GM21717 (cell line): ENCODE results near the gene ATP10B.

Experiments
- ATAC-seq: cut with Tn5 transposase; IDR thresholded peaks from one replicate; pipeline ENCODE4 v1.9.1; 2021; ENCODE audit warnings: mild to moderate bottlenecking, moderate library complexity; ENCODE audit not compliant: unreplicated experiment

ATP10B gene

GRCh38 chr5:160573318-160573717, 278.7 kb downstream of the ATP10B start:
- ATAC-seq, result no peak

- ATAC-seq, result no peak
These were observed 284.8 kb downstream of the ATP10B start for GRCh38 chr5:160567031-160567705.

DNA sequence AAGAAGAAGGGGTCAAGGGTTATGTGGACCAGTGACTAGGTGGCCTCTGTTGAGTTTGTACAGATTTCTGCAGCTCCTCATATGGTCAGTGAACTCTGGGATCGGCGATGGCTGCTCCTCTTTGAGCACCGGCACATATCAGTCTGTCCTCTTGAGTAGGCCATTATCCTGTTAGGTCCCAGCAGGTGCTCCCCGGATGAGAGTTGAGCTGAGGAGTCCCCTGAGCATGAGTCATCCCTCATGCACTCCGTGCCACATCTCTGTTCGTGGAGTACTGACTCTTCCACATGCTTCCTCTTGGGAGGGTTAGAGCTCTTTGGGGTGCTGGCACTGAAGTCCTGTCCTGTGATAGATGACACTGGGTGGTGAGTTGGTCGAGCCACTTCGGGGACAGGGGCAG, 286.6 kb downstream of the ATP10B start:
- no peak for ATAC-seq

- no peak for ATAC-seq
These were observed 295.2 kb downstream of the ATP10B start for GRCh38 chr5:160556846-160557245.

GRCh38 chr5:160555971-160556631, 295.9 kb downstream of the ATP10B start:
- ATAC-seq, result no peak

DNA sequence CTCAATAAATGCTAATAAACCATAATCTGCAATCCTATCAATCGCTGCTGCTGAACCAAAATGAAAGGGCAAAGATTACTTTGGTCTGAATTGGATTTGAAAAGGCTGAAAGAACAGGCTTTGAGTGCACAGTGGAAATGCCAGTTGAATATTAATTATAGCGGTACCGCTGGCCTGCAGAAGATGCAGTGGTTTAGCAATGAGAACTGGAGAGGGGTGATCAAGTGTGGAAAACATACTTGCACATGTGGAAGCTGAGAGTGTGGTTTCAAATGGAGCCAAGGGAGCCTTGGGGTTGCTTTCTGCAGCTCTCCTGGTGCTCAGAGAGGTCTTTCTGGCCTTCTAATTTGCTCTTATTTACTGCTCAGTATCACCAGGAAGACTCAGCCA, 296.4 kb downstream of the ATP10B start:
- ATAC-seq, result no peak

- ATAC-seq, result no peak
These were observed 301.9 kb downstream of the ATP10B start for GRCh38 chr5:160550075-160550474.

DNA sequence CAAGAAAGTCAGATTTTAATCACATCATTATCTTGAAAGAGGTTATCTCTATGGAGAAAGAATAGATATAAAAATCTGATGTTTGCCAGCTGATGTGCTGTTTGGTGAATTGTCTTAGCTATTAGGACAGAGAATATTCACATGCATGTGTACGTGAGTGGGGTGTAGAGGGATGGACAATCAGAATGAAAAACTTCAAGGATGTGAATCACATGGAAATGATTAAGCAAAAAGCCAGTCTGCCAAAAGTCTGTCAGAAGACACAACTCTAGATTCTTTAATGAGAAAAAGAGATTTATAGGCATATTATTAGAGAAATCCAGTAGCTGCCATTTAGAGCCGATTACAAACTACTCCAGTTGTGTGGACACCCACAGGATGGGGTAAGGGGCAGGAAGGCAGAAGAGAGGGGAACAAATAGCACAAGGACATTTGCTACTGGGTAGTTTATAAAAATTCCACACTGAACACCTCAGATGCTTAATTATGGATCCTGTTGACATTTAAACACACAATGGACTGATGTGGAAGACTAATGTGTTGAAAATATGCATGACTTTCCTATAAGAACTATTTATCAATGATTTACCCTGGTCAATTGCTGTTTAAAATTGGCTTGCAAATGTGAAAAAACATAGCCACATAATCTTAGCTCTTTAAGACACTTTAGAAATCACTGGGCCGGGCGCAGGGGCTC, 302.9 kb downstream of the ATP10B start:
- ATAC-seq, result no peak

GRCh38 chr5:160547872-160548271, 304.1 kb downstream of the ATP10B start:
- ATAC-seq, result no peak

- ATAC-seq, result no peak
These were observed 304.9 kb downstream of the ATP10B start for GRCh38 chr5:160547061-160547460.

- no peak for ATAC-seq
These were observed 306.2 kb downstream of the ATP10B start for GRCh38 chr5:160545832-160546231.

DNA sequence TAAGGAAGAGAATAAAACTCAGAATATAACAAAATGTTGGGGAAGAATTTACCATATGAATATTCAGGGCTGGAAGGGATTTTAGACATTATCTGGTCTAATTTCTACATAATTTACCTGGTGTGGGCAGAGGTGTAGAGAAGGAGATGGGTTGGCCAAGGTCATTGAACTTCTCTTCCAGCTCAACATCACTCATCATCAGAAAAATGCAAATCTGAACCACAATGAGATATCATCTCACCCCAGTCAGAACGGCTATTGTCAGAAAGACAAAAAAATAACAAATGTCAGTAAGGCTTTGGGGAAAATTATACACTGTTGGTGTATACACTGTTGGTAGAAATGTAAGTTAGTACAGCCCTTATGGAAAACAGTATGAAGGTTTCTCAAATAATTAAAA, 308.6 kb downstream of the ATP10B start:
- ATAC-seq, result no peak

DNA sequence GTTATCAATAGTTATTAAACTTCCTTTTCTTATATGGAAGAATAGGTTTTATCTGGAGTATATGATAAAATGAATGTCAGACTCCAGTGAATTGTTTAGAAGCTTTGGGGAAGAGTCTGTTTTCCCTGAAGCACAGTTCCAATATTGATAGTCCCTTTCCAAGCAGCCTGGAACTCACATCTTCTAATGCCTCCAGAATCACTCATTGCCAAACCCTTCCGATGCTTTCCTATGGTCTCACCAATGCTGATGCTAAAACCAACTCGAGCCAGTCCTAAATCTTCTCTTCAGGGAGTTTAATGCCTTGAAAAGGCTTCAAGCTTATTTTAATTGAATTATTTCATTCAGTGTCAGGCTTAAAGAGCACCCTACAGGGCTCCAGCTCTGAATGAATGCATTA, 309.2 kb downstream of the ATP10B start:
- ATAC-seq, result no peak

DNA sequence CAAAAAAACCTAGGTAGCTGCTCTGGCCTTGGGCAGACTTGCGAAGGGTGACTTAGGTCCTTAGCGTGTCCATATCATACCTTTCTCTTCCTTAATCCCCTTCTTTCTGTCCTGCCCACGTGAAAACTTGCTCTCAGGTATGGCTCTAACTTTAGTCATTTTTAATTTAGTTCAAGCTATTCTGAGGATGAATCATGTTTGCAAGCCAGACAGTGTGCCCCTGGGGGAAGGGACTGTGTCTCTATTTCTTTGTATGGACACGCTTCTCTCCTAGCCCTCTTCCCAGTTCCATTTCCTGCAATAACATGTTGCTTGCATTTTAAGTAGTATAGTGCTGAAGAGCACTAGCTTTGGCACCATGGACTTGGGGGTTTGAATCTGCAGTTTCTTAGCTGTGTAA, 309.7 kb downstream of the ATP10B start:
- no peak for ATAC-seq

DNA sequence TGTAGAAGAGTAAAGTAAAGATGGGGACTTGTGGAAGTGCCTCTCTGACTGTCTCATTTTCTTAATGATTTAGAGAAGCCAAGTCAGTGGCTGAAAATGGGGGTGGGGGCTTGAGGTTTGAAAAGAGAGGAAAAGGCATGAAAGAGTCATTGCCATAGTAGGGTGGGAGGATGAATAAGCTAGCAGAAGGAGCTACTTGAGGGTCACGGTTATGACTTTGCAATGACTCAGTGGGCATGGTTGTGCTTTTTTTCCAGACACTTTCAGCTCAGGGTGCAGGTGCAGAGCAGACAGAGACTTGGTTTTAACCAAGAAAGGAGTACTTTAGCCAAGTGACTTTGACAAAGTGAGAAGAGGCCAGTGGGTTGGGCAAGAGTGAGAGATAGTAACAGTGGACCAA, 312.6 kb downstream of the ATP10B start:
- ATAC-seq, result peak; percentile 73

GRCh38 chr5:160537940-160538339, 314.1 kb downstream of the ATP10B start:
- ATAC-seq, result no peak

DNA sequence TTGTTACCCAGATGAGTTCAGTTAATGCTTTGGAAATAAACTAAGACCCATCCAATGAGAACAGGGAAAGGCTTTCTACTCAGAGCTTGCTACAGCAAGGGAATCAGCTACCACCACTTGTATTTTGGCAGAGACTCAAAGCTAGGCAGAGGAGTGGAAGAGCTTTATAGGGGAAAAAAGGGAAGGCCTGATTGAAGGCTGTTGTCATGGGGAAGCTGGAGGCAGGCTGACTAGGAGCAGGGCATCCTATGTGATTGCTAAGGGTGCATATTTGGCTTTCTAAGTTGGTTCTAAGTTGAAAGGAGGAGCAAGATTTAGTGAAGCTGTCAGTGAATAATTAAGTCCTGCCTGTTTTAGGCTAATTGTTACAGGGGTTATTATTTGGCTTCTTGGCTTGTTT, 314.9 kb downstream of the ATP10B start:
- no peak for ATAC-seq

- no peak for ATAC-seq
These were observed 317.1 kb downstream of the ATP10B start for GRCh38 chr5:160534914-160535313.

GRCh38 chr5:160534125-160534524, 317.9 kb downstream of the ATP10B start:
- ATAC-seq, result no peak

DNA sequence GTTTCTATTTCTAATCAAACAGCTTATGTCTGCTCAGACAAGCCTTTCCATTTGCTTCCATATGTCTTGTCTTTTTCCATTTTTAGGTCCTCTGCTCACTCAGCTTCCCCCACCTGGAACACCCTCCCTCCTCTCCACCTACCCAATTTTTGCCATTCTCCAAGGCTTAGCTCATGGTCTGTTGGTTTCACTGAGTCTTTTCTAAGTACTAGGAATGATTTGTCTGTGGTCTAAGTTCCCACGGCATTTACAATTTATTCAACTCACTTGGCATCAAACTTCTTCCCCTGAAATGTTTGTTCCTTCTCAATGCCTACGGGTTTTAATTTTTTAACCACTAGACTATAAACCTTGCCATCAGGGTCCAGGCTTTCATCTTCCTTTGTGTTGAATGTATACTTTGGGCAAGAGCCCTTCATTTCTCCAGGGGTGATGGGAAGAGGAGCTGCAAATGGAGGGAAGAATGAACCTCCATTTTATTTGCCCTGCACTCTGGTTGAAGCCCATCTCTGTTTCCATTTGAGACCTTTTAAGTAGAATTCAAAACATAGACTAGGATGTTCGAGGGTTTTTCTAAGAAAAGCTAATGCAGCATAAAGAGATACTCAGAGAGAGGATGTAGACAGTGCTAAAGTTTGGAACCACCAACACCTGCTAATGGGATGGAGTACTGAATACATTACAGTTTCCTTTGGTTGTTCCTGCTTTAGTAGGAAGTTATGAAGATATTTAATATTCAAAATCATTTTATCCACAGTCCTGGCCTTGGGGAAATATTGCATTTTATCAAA, 326.3 kb downstream of the ATP10B start:
- ATAC-seq, result no peak

DNA sequence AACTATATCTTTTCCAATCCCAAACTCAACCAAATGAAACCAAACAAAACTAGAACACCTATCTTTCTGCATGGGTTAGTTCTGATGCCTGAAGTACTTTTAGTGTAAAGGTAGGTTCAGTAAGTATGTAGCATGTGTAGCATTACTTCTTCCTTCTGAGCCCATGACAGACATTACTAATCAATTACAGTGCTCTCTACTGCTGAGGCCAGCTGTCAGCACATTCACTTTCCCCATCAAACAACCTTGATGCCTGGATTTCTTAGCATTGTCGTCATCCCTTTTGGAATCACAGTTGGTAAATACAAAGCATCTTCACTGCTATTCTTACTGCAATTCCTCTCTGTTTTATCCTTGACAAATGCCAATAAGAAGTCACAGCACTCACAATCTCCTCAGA, 327.2 kb downstream of the ATP10B start:
- ATAC-seq, result no peak
